T-helper 2 cell treated with Interferon-gamma antibody and Interleukin-4, amounts not matched to agents 100 ng/mL and 5 ng/mL, for 36 hours (primary cell): ENCODE measurements around the gene CFLAR. TPM values are rescaled to one million over a fixed set of nuclear protein-coding genes. Genes with fewer than 3 reads are reported as not detected.

Experiments
- intact Hi-C: fragments of 100-400 bp; cut with micrococcal nuclease; formaldehyde crosslinking; loops from one replicate; pipeline ENCODE4 v1.15.1; 2023
- total RNA-seq: library from RNA; stranded (reverse); gene quantifications from 2 replicates; pipeline ENCODE4 v1.2.3, GENCODE V29; 2022

Gene CFLAR
- total RNA-seq, 1 donor from 2014 or later: 117 TPM

DNA sequence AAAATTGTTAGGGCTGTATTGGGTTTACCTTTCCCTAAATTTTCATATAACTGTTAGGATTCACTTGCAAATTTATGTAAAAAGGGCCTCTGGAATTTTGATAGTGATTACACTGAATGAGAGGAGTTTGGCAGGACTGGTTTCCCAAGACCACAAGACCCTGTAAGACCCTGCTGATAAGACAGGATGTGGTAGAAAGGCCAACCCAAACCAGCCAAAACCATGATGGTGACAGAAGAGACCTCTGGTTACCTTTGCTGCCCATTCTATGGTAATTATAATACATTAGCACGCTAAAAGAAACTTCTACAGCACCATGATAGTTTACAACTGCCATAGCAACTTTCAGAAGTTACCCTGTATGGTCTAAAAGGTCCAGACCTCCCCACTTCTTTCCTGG is 58.7 kb downstream of the CFLAR start:
- intact Hi-C loops: no loop called here

DNA sequence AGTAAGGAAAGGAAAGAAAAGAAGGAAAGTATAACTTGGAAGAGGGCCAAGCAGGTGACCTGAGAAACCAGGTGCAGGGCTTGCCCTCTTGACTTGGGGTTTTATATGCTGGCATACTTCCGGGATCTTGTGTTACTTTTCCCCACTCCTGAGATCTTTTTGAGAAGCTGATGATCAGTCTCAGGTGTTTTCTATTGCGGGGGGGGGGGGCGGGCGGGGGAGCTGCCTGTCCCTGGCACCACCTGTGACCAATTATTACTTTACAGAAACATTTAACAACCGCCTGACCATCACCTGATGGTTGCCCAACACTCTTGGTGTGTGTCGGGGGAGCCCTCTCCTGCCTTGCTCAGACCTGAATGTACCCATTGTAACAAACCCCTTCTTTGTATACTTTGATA is 60.1 kb downstream of the CFLAR start:
- intact Hi-C loops: loop anchor here (2.0 kb wide), 2 partner anchors 213 to 463 kb away; partner anchors contain the start of gene ORC2

DNA sequence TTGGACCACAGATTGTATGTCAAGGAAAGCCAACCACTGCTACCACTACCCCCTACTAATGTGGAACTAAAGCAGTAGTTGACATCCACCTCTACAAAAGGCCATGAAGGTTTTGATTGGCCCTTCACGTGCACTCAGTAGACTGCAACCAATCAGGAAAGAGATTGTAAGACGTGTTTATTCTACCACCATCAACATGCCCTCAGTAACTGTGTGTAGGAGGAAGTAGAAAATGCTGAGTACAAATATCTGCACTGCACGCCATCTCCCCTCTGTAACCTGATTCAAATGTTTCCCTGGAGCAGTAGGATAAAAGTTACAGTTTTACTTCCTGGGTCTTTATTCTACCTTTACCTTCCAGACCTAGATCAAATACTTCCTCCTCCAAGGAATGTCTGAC is 64.0 kb downstream of the CFLAR start:
- intact Hi-C loops: loop anchor here (5.0 kb wide), 1 partner anchor 602 kb away; the partner anchor contains the start of gene ALS2

DNA sequence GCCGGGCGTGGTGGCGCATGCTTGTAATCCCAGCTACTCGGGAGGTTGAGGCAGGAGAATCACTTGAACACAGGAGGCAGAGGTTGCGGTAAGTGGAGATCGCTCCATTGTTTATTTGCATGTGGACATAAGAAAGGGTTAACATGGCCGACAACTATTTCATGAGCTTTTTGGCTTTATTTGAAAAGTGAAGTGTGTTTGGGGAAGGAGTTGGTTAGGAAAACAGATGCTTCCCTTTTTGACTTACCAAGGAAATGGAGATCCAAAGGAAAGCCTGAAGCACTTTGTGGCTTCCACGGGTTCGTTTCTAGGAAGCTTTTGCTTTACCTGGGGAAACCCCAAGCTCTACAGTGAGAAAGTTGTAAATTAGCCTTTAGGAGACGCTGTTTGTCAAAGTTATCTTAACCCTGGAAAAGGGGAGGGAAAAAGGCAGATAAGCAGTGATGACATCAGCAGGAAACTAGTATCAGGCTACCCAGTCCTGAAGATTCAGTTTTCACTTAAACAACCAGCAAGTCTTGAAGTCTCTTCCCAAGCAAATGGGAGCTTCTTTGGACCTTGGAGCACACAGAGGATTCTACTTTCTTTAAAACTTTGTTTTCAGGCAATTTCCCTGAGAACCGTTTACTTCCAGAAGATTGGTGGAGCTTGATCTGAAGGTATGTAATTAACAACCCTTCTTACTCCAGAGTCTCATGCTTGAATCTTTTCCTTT is 66.8 kb downstream of the CFLAR start, which contains the start of gene CASP10:
Gene CASP10 (plus strand): TSS at position 492 of the 715 bp plus-strand sequence. CDS start 2,637 bp downstream, outside the sequence.
- intact Hi-C loops: loop anchor here (1.0 to 5.0 kb wide), 5 partner anchors 11 to 599 kb away; partner anchors contain the start of genes ALS2, STRADB and TRAK2

DNA sequence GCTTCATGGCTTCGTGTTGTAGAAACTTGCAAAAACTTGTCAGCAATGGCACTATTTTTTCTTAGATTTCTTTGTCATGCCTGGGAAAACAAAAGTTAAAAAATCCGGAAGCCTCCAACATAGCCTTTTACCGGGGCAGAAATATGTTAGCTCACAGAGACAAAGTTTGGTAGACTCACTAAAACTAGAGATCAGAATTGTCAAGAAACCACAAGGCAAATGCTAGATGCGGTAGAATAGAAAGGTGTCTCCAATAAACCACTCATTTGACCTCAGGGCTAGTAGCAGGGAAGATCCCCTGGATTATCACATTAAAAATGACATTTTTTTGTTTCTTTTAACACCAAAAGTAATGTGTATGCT is 67.4 kb downstream of the CFLAR start:
- intact Hi-C loops: loop anchor here (1.0 to 5.0 kb wide), 5 partner anchors 11 to 599 kb away; partner anchors contain the start of genes ALS2, STRADB and TRAK2

DNA sequence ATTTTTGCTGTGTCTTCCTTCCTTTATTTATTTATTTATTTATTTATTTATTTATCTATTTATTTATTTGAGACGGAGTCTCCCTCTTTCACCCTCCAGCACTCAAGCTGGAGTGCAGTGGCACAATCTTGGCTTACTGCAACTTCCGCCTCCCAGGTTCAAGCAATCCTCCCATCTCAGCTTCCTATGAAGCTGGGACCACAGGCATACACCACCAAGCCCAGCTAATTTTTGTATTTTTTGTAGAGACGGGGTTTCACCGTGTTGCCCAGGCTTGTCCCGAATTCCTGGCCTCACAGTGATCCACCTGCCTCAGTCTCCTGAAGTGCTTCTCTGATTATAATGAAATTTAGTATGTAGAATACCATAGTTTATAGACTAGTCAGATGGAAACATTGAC is 67.9 kb downstream of the CFLAR start:
- intact Hi-C loops: loop anchor here (1.0 to 5.0 kb wide), 6 partner anchors 10 to 598 kb away; partner anchors contain the start of genes ALS2, STRADB and TRAK2

DNA sequence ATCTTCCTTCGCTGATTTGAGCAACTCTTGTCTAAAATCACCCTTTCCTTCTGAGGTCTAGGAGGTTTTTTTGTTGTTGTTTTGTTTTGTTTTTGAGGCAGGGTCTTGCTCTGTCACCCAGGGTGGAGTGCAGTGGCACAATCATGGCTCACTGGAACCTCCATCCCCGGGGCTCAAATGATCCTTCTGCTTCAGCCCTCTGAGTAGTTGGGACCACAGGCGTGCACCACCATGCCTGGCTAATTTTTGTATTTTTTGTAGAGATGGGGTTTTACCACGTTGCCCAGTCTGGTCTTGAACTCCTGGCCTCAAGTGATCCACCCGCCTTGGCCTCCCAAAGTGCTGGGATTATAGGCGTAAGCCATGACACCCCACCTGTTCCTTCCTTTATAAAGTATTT is 68.3 kb downstream of the CFLAR start:
- intact Hi-C loops: loop anchor here (2.0 to 5.0 kb wide), 2 partner anchors 181 to 598 kb away; partner anchors contain the start of gene ALS2

DNA sequence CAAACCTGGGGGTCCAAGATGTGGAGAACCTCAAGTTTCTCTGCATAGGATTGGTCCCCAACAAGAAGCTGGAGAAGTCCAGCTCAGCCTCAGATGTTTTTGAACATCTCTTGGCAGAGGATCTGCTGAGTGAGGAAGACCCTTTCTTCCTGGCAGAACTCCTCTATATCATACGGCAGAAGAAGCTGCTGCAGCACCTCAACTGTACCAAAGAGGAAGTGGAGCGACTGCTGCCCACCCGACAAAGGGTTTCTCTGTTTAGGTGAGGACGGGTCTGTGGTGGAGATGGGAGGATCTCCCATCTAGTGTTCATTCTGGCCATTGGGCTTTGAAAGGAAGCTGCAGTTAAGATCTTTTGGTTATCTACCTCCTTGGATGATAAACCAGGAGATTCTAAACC is 69.9 kb downstream of the CFLAR start:
- intact Hi-C loops: loop anchor here (2.0 kb wide), 1 partner anchor 179 kb away; no protein-coding TSS in a partner anchor

DNA sequence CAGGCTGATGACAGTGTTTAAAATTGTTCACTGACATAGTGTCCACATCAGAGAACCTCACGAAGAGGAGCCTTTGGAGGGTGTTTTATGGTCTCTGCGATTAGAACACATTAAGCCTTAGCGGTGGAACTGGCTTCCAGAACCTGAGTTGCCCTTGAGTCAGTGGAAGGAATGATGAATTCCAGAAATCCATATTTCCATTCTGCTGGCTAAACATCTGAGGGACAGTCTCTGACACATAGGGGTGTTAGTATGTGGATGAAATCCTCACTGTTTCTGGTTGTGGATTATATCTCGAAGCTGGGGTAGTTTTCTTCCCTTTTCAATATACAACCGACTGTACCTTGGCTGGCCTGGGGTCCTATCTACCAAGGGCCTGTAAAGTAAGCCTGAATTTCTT is 71.0 kb downstream of the CFLAR start:
- intact Hi-C loops: no loop called here

DNA sequence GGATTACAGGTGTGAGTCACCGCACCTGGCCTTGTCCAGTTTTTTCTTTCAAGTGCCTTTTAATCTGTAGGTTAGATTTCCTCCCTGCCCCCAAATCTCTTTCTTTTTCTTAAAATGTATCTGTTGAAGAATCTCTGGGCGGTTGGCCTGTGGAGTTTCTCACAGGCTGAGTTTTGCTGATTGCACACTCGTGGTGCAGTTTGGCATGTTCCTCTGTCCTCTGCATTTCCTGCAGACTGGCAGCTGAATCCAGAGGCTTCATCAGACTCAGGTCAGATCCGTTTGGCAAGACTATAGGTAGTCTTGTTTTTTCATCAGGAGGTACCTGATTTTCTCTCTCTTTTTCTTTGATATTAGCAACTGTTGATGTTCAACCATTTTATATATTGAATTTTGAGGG is 72.5 kb downstream of the CFLAR start:
- intact Hi-C loops: no loop called here

DNA sequence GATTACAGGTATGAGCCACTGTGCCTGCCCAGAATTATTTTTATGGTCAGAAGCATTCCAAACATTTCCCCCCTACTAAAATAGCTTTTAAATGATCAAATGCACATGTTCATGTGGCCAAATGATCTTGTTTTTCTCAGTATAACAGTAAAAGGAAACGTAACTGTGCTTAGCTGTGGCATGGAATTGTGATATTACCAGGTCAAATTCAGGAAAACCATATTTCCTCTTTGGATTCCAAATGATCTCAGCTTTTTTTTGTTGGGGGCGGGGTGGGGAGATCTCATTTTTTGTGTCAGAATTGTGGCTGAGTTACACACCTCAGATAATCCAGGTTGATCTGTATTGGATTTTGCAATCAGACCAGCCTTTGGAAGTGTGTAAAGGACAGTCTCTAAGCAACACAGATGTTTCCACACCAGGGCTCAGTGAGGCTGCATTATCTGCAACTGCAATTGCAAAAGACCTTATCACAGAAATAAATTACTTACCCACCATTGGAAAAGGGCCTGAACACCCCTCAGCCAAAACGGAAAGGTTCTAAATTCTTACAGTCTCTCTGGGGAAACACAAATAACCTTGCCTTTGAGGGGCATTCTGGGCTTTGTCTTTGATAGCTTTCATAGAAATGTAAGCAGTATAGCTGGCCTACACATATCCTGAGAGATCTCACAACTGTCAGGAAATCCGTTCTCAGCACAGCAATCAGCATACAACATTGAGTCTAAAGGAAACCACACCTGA is 75.3 kb downstream of the CFLAR start:
- intact Hi-C loops: no loop called here

DNA sequence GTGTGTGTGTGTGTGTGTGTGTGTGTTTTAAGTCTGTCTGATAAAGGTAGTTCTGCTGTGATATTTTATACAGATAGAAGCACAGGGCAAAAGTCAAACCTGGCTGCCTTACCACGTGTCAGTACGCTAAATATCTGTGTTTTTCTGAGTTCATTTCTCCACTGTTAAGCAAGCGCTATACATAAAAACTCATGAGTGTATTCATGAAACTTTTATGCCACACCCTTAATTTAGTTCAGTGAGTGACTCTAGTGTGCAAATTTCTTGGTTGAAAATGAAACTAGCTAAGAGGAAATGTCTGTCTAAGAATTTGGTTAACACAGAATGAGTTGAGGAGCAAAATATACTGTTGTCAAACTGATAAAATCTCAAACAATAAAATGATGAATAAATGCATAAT is 78.1 kb downstream of the CFLAR start:
- intact Hi-C loops: loop anchor here (1.0 to 2.0 kb wide), 4 partner anchors 11 to 67 kb away; partner anchors contain the start of genes CASP10 and CASP8

DNA sequence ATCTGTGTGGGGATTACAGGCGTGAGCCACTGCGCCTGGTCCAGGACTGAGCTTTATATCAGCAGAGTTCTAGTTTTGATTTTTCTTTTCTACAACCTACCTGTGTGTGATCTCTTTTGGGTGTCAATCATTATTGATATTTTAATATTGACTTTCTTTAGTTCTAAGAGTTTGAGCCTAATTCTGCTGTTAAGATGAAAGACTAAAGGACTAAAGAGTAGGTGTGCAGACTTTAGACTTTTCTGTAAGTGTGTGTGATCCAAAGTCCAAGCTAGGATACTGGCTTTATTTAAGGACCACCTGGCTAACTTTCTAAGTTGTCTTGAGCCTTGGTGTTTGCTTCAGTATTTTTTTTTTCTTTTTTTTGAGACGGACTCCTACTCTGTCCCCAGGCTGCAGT is 79.4 kb downstream of the CFLAR start:
- intact Hi-C loops: loop anchor here (2.0 kb wide), 1 partner anchor 65 kb away; the partner anchor contains the start of gene CASP8

DNA sequence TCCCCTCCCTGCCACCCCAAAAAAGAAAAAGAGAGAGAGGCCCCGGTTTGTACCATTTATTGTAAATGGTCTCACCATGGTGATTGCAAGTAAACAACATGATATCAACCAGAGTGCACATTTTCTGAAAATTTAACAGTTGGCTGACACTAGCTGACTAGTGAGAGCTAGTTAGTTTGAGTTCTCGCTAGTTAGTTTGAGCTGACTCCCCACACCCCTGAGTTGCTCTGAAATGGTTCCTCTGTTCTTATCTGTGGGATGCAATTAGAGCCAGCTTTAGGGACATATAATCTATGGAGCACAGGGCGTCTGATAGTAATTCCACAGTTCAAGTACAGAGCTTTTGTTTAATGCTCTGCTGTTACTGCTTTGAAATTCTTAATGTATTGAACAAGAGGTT is 80.0 kb downstream of the CFLAR start:
- intact Hi-C loops: no loop called here

DNA sequence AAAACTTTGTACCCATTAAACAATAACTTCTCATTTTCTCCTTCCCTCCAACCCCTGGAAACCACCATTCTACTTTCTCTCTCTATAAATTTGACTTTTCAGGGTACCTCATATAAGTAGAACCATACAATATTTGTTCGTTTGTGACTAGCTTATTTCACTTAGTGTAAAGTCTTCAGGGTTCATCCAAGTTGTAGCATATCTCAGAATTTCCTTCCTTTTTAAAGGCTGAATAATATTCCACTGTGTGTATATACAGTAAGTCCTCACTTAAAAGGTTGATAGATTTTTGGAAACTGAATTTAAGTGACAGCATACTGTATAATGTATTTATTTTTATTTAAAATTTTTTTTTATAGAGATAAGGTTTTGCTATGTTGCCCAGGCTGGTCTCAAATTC is 80.8 kb downstream of the CFLAR start:
- intact Hi-C loops: no loop called here

DNA sequence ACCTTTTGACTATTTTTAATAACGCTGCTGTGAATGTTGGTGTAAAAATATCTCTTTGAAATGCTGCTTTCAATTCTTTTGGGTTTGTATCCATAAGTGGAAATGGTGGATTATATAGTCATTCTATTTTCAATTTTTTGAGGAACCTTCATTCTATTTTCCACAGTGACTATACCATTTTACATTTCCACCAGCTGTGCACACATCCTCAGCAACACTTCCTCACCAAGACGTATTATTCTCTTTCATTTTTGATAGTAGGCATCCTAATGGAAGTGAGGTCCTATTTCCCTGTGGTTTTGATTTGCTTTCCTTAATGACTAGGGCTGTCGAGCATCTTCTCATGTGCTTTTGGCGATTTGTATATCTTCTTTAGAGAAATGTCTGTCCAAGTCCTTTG is 81.8 kb downstream of the CFLAR start:
- intact Hi-C loops: no loop called here

DNA sequence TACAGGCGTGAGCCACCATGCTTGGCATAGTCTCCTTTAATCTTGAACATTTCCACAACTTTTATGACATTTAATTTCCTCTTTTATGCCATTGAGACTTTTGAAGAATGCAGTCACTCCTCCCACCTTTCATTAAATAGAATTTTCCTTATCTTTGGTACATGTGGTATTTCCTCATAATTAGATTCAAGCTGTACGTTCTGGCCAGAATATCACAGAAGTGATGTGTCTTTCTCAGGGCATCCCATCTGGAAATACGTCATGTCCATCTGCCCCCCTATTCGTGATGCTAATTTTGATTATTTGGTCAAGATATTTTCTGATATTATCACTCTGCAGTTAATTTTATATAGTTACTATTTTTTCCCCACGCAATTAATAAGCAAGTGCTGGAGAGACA is 83.9 kb downstream of the CFLAR start:
- intact Hi-C loops: no loop called here

DNA sequence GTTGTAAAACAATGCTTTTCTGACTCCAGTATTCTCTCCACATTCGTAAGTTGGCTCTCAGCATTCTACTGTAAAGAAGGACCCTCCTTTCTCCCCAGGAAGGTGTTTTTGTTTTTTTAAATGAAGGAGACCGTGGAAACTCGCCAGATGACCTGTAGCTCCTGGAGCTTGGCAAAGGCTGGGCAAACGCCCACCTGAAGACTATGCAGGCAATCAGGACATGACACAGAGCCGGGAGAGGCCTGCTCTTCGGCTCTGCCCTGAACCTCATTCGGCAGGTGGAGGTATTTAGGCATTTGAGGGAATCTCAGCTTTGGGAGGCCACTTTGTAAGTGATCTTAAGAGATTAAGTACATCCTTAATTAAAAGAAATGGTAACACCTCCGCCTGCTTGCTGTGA is 84.4 kb downstream of the CFLAR start:
- intact Hi-C loops: no loop called here

DNA sequence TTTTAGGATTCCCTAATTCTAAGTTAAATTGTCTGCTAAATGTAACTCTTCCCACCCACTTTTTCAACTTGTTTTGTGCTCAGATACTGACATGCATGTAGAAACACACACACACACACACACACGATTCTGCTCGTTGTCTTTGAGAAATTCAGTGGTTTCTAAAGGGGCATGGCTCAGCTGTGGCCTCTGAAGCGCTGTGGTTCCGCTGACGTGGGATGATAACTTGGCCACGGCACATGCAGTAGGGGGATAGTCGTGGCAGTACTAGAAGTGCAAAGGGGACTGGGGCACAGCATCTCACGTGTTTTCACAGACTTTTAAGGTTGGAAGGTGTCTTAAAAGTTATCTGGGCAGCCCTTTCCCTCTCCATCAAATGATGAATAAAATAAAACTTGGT is 85.4 kb downstream of the CFLAR start:
- intact Hi-C loops: no loop called here

DNA sequence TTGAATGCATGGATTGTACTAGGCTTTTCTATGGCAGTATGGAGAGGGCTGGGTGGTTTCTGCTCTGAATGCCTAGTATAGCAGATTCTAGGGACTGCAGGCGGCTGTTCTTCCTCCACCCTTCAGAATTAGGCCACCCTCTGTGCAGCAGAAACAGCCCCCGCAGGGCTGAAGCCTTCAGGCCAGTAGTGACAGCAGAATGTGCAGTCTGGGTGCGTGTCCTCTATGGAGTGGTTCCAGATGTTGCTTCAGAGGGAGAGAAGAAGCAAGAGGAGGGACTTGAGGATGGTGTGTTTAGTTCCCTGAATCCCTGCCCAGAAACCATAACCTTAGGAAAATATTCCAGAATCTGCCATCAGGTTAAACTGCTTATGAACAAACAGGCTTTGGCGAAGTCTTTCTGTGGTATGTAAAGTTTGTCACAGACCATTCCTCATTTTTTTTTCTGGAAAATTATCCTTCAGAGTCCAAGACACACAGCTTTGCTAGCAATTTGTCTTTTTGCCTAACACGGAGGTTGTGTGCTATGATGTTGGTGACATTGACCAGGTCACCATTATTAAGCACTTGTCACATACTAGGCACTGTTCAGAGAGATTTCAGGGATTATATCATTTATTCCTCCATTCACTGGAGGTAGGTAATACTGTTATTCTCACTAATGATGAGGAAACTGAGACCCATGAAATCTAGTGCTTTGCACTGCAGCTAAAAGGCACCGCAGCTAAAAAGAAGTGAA is 88.1 kb downstream of the CFLAR start:
- intact Hi-C loops: no loop called here
